HG02852 (cell line): ENCODE data around the gene RFX4.
"Not testable (repeated sequence)": the region's sequence is repeated elsewhere in the genome, so short reads cannot be mapped to it uniquely, and the experiment has no call there.

Source experiments
- ATAC-seq: cut with Tn5 transposase; IDR thresholded peaks from one replicate; pipeline ENCODE4 v1.9.1; 2021; ENCODE audit warnings: mild to moderate bottlenecking, moderate library complexity; ENCODE audit not compliant: unreplicated experiment

Gene RFX4

GRCh38 chr12:106685381-106685780, 102.6 kb downstream of the RFX4 start:
- no peak for ATAC-seq

DNA sequence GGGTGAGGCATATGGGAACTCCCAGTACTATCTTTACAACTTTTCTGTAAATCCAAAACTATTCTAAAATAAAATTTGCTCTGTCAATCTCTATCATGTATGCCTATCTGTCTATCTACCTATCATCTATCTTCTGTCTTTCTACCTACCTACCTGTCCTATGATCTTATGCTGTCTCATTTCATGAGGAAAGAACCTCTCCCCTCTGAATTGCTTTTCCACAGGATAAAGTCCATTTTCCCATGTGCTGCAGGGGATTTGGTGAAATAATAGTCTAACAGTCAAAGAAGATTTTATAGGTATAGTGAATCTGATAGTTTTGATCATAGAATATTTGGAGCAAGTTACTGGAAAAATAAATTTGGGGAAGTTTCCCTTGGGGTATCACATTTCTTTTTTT, 104.9 kb downstream of the RFX4 start:
- ATAC-seq = no peak

DNA sequence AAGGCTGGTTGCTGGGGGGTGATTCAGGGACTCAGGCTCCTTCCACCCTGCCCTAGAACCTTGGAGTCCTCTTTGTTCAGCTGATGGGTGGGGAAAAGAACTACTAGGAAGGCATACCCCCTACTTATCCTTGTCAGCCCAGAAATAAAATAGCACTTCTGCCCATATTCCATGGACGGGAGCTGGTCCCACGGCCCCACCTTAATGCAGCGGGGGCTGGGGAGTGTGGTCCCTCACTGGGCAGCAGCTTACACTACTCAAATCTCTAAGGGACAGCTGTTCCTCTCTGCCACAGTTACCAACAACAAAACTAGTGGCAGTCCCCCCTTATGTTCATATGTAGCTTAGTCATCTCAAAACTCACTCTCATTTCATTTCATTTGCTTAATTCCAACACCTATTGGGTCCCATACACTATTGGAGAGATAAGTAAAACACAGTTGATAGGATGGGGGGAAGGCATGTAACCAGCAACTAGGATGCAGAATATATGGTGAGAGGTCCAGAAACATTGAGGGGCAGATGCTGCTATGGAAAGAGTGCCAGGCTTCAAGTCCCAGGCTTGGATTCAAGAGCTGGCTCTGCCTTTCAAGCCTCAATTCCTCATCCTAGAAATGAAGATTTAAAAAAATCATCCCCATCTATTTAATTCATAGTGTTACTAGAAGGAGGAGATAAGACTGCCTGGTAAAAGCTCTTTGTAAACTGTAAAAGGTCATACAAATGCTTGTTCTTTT, 107.9 kb downstream of the RFX4 start:
- ATAC-seq = no peak

GRCh38 chr12:106692033-106692432, 109.2 kb downstream of the RFX4 start:
- not testable (repeated sequence) for ATAC-seq

GRCh38 chr12:106692896-106693820, 110.4 kb downstream of the RFX4 start:
- ATAC-seq = no peak

GRCh38 chr12:106696071-106696470, 113.3 kb downstream of the RFX4 start:
- ATAC-seq = no peak

GRCh38 chr12:106696681-106697417, 114.0 kb downstream of the RFX4 start:
- no peak for ATAC-seq

GRCh38 chr12:106704081-106704480, 121.3 kb downstream of the RFX4 start:
- ATAC-seq = no peak

DNA sequence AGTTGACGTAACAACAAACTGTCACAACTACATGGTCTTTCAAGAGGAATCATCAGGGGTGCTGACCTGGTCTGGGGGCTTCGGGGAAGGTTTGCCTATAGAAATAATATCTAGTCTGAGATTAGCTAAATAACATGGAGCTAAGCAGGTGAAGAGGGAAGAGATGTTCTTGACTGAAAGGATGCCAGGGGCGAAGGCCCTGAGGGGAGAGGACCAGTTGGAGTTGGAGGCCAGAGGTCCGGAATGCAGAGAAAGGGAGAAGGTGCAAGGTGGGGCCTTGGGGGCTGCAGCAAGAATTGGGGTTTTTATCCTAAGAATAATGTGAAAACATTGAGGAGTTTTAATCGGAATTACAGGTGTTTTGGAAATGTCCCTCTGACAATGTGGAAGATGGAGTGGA, 123.2 kb downstream of the RFX4 start:
- no peak for ATAC-seq

DNA sequence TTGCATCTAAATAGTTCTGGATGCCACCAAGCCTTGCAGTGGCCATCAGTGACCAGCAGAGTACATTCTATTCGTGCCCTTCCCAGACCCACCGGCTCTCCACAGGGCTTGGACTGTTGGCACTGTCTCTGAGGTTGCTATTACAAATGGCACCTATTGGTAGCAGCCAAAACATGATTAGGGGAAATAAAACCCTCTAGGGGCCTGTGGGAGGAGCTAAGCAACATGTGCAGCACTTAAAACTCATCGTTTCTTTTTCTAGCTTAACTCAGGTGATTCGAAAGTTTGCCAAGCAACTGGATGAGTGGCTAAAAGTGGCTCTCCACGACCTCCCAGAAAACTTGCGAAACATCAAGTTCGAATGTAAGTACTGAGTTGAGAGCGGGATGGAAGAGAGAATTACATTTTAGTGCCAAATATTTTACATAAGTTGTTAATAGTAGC, 126.3 kb downstream of the RFX4 start:
- no peak for ATAC-seq

- no peak for ATAC-seq
Measured at GRCh38 chr12:106710143-106710893, 127.5 kb downstream of the RFX4 start.

- no peak for ATAC-seq
Measured at GRCh38 chr12:106711316-106711715, 128.5 kb downstream of the RFX4 start.

DNA sequence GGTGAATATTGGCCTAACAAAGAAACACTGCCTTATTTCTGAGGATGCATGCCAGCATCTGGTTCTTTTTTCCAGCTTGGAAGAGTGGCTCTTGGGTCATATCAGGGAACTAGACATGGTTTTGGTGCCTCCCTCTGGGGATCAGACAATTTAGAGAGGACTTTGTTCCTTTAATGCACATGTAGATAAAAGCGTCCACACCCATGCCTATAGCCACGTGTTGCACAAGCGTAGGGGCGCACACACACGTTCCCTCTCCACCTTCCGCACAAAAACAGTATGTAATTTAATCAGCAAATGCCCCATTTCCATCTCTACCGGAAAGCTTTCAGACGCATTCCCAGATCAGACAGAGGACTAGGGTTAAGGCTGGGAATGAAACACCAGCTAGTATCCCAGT, 130.0 kb downstream of the RFX4 start:
- ATAC-seq = no peak

- no peak for ATAC-seq
Measured at GRCh38 chr12:106714926-106715325, 132.1 kb downstream of the RFX4 start.

GRCh38 chr12:106715582-106715981, 132.8 kb downstream of the RFX4 start:
- ATAC-seq = no peak

GRCh38 chr12:106717673-106718072, 134.9 kb downstream of the RFX4 start:
- ATAC-seq = no peak

GRCh38 chr12:106719879-106720278, 137.1 kb downstream of the RFX4 start:
- ATAC-seq = no peak

- ATAC-seq = no peak
Measured at GRCh38 chr12:106720696-106721095, 137.9 kb downstream of the RFX4 start.

DNA sequence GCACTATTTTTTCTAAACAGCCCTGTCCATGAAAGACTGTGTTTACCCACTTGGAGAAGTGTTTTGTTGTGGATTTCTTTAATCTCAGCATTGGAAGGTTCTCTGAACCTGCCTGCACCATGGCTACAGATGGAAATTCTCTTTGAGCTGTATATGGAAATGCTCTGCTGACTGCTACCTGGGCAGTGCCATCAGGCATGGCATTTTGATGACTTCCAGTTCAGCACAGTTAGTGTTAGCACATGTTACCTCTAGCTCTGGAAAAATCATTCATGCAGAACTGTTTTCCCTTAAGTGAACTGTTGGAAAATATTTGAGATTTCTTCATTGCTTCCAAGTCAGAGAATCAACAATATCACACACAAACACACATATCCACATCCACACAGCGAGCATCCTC, 139.1 kb downstream of the RFX4 start:
- ATAC-seq = no peak

DNA sequence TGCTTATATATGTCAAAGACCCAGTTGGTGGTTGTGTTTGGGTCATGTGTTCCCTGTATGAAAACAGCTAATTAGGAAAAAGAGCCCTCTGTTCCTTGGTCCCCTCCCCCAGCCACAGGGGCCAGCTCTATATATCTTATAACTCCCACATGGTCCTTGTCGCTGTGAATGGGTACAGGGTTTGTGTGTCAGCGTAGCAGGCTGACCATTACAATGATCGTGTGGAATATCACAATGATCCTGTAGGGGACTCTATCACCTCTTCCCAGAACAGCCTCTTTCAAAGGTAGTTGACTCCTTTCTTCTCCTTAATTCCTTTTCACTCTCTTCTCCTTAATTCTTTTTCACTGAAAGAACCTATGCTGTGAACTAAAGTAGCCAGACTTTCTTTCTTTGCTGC, 140.0 kb downstream of the RFX4 start:
- no peak for ATAC-seq

DNA sequence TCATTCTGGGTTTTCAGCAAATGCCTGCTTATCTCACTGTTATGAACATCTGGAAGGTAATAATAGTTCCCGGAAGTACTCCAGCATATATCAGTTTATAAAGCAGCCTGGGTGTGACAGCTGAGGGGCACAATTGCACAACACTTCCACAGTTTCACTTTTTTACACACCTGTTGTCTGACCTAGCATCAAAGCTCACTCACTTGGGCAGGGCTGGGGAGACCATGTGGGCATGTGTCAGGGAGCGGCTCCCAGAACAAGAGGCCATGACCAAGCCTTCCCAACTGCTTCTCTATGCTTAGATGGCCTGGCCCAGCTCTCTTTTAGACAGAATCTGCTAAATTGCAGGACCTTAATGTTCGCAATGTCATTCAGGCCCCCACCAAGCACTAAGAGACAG, 140.6 kb downstream of the RFX4 start:
- no peak for ATAC-seq
